ENCODE measurements around the gene EHD3.

DNA sequence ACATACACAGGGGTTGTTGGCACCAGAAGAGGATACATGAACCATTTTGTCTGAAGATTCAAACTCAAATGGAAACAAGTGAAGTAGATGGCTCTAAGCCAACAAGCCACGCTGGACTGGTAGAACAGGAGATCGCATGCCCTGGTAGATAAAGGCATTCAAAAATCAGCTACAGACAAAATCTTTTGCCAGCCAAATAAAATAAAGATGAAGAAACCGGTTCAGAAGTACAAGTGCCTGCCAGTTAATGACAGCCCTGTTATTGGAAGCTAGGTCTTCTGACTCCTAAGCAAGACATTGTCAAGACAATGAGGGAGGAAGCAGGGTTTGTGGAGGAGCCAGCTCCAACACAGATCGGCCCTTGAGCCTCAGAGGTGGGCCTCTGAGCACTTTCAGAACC lies 52.3 kb downstream of the EHD3 start:
- TF ChIP-seq, protein P1, sequence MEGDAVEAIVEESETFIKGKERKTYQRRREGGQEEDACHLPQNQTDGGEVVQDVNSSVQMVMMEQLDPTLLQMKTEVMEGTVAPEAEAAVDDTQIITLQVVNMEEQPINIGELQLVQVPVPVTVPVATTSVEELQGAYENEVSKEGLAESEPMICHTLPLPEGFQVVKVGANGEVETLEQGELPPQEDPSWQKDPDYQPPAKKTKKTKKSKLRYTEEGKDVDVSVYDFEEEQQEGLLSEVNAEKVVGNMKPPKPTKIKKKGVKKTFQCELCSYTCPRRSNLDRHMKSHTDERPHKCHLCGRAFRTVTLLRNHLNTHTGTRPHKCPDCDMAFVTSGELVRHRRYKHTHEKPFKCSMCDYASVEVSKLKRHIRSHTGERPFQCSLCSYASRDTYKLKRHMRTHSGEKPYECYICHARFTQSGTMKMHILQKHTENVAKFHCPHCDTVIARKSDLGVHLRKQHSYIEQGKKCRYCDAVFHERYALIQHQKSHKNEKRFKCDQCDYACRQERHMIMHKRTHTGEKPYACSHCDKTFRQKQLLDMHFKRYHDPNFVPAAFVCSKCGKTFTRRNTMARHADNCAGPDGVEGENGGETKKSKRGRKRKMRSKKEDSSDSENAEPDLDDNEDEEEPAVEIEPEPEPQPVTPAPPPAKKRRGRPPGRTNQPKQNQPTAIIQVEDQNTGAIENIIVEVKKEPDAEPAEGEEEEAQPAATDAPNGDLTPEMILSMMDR (conservative IDR thresholded peaks at IDR 0.05; ENCODE audit: low read length): no peak
- no peak for TF ChIP-seq EZH2phosphoT487 (IDR thresholded peaks at IDR 0.05; ENCODE audit: borderline replicate concordance)

All from Loucy (cell line).